IMR-90 (cell line): ENCODE measurements around the gene SH2D4B. TPM values are rescaled to one million over a fixed set of nuclear protein-coding genes. Genes with fewer than 3 reads are reported as not detected.
A peak's percentile ranks its signal among the peaks of the same experiment; 100 is the strongest.

Experiments
- ATAC-seq: fragments of 200-7000 bp; cut with Tn5 transposase; 2 replicates; pipeline ENCODE4 v1.9.1; 2020; ENCODE audit warnings: low read depth, mild to moderate bottlenecking, moderate library complexity
- BruUV-seq: library from RNA; stranded (reverse); fragments of 400-500 nt; replicated peaks from 2 replicates; lab custom pipeline; 2021; lab: Mats Ljungman, UMichigan
- CTCF ChIA-PET: fragments of 300-600 bp; formaldehyde crosslinking; extraction: SDS; loops from one replicate; lab custom pipeline; 2021; ENCODE audit warnings: antibody characterized with exemption; lab: Yijun Ruan, JAX
- POLR2A ChIA-PET: fragments of 300-600 bp; sonication (Branson Sonifier 250); formaldehyde crosslinking; loops from one replicate; lab custom pipeline; 2022; ENCODE audit warnings: antibody characterized with exemption; ENCODE audit not compliant: unreplicated experiment; lab: Charles Lee
- DNase-seq: peaks from one replicate; pipeline ENCODE4 v3.0.0; 2013
- H2AFZ ChIP-seq: replicated peaks from 2 replicates; pipeline ENCODE3; 2013; ENCODE audit warnings: low read length, mild to moderate bottlenecking; ENCODE audit not compliant: poor library complexity
- H2AK5ac ChIP-seq: 2 replicates; pipeline ENCODE4 v1.6.1; 2013; ENCODE audit warnings: low read depth, low read length, inconsistent platforms
- H2AK9ac ChIP-seq: replicated peaks from 2 replicates; pipeline ENCODE3; 2013; ENCODE audit warnings: mild to moderate bottlenecking, low read depth, low read length, moderate library complexity; ENCODE audit not compliant: poor library complexity
- H2BK120ac ChIP-seq: 2 replicates; pipeline ENCODE4 v1.6.1; 2013; ENCODE audit warnings: low read depth, low read length, inconsistent platforms
- H2BK15ac ChIP-seq: 3 replicates; pipeline ENCODE4 v1.6.1; 2013; ENCODE audit warnings: low read depth, low read length, inconsistent platforms
- H2BK20ac ChIP-seq: 2 replicates; pipeline ENCODE4 v1.6.1; 2013; ENCODE audit warnings: low read depth, mild to moderate bottlenecking, inconsistent platforms, low read length, moderate library complexity
- H2BK5ac ChIP-seq: 2 replicates; pipeline ENCODE4 v1.6.1; 2013; ENCODE audit warnings: mild to moderate bottlenecking, low read depth, low read length, inconsistent platforms; ENCODE audit not compliant: poor library complexity, severe bottlenecking
- H3K14ac ChIP-seq: replicated peaks from 2 replicates; pipeline ENCODE4 v1.6.1; 2013; ENCODE audit warnings: low read depth, low read length, inconsistent platforms
- H3K18ac ChIP-seq: 2 replicates; pipeline ENCODE4 v1.6.1; 2013; ENCODE audit warnings: low read depth, low read length, control low read depth
- H3K23ac ChIP-seq: 2 replicates; pipeline ENCODE4 v1.6.1; 2013; ENCODE audit warnings: low read depth, low read length, inconsistent platforms
- H3K27ac ChIP-seq: 2 replicates; pipeline ENCODE4 v1.5.1; 2013; ENCODE audit warnings: mild to moderate bottlenecking, control low read depth, low read length; ENCODE audit not compliant: insufficient read depth
- H3K27me3 ChIP-seq: 2 replicates; pipeline ENCODE4 v1.6.1; 2013; ENCODE audit warnings: low read length; ENCODE audit not compliant: control insufficient read depth, insufficient read depth
- H3K36me3 ChIP-seq: 2 replicates; pipeline ENCODE4 v1.6.1; 2013; ENCODE audit warnings: low read length, mixed read lengths; ENCODE audit not compliant: control insufficient read depth, insufficient read depth
- H3K4ac ChIP-seq: 2 replicates; pipeline ENCODE4 v1.6.1; 2013; ENCODE audit warnings: low read depth, low read length, inconsistent platforms
- H3K4me1 ChIP-seq: 2 replicates; pipeline ENCODE4 v1.6.1; 2013; ENCODE audit warnings: low read length, mixed read lengths; ENCODE audit not compliant: control insufficient read depth, insufficient read depth
- H3K4me2 ChIP-seq: 2 replicates; pipeline ENCODE4 v1.6.1; 2013; ENCODE audit warnings: low read depth, mild to moderate bottlenecking, control low read depth, low read length, moderate library complexity
- H3K4me3 ChIP-seq: 2 replicates; pipeline ENCODE4 v1.5.1; 2013; ENCODE audit warnings: low read depth, mild to moderate bottlenecking, control low read depth, low read length, moderate library complexity; ENCODE audit not compliant: insufficient read depth
- H3K56ac ChIP-seq: 2 replicates; pipeline ENCODE4 v1.6.1; 2013; ENCODE audit warnings: low read length, inconsistent platforms; ENCODE audit not compliant: insufficient read depth; ENCODE audit errors: extremely low read depth
- H3K79me1 ChIP-seq, 2 experiments: 2 replicates each; pipeline ENCODE4 v1.6.1; 2013; ENCODE audit warnings: low read length in 2 of 2, inconsistent platforms in 1 of 2, low read depth in 1 of 2
- H3K9ac ChIP-seq: 2 replicates; pipeline ENCODE4 v1.6.1; 2013; ENCODE audit warnings: low read depth, low read length, control low read depth
- H3K9me1 ChIP-seq: 2 replicates; pipeline ENCODE4 v1.6.1; 2013; ENCODE audit warnings: low read length, inconsistent platforms; ENCODE audit not compliant: insufficient read depth
- H3K9me3 ChIP-seq: 2 replicates; pipeline ENCODE4 v1.6.1; 2013; ENCODE audit warnings: low read length; ENCODE audit not compliant: control insufficient read depth, insufficient read depth
- H4K20me1 ChIP-seq: 2 replicates; pipeline ENCODE4 v1.6.1; 2013; ENCODE audit warnings: low read length, inconsistent platforms; ENCODE audit not compliant: insufficient read depth
- H4K5ac ChIP-seq: 2 replicates; pipeline ENCODE4 v1.6.1; 2013; ENCODE audit warnings: mild to moderate bottlenecking, low read depth, low read length, control low read depth
- H4K8ac ChIP-seq, 2 experiments: 2 replicates each; pipeline ENCODE4 v1.6.1; 2013; ENCODE audit warnings: low read depth in 2 of 2, low read length in 2 of 2, control low read depth in 1 of 2, inconsistent platforms in 1 of 2
- H4K91ac ChIP-seq: 2 replicates; pipeline ENCODE4 v1.6.1; 2013; ENCODE audit warnings: low read depth, low read length, inconsistent platforms; ENCODE audit not compliant: insufficient read depth
- BHLHE40 ChIP-seq: fragments of 150-350 bp; IDR thresholded peaks from 2 replicates; pipeline ENCODE4 v1.6.1; 2016; ENCODE audit warnings: mild to moderate bottlenecking, low read depth, low read length
- CEBPB ChIP-seq: IDR thresholded peaks from 2 replicates; pipeline ENCODE4 v1.6.1; 2012; ENCODE audit warnings: low read depth, low read length, improper control_type of control experiment
- CHD1 ChIP-seq: IDR thresholded peaks from 2 replicates; pipeline ENCODE4 v1.6.1; 2012; ENCODE audit warnings: low read depth, low read length, improper control_type of control experiment
- CTCF ChIP-seq: conservative IDR thresholded peaks from 2 replicates; pipeline ENCODE4 v1.5.1; 2012; ENCODE audit warnings: mild to moderate bottlenecking, low read depth, low read length, improper control_type of control experiment
- ELK1 ChIP-seq: fragments of 150-350 bp; IDR thresholded peaks from 2 replicates; pipeline ENCODE4 v1.6.1; 2016; ENCODE audit warnings: low read depth, mild to moderate bottlenecking, low read length, moderate library complexity, borderline replicate concordance
- FOS ChIP-seq: fragments of 150-350 bp; IDR thresholded peaks from 2 replicates; pipeline ENCODE4 v1.6.1; 2016; ENCODE audit warnings: low read depth, low read length
- MAFK ChIP-seq: IDR thresholded peaks from 2 replicates; pipeline ENCODE4 v1.6.1; 2012; ENCODE audit warnings: low read depth, low read length, improper control_type of control experiment
- MAZ ChIP-seq: IDR thresholded peaks from 2 replicates; pipeline ENCODE4 v1.6.1; 2012; ENCODE audit warnings: low read depth, mild to moderate bottlenecking, low read length, improper control_type of control experiment, moderate library complexity, borderline replicate concordance
- MXI1 ChIP-seq: IDR thresholded peaks from 2 replicates; pipeline ENCODE4 v1.6.1; 2012; ENCODE audit warnings: low read depth, mild to moderate bottlenecking, low read length, moderate library complexity, borderline replicate concordance
- NFE2L2 ChIP-seq: fragments of 150-350 bp; IDR thresholded peaks from 2 replicates; pipeline ENCODE4 v1.6.1; 2016; ENCODE audit warnings: low read depth, mild to moderate bottlenecking, low read length
- RAD21 ChIP-seq: IDR thresholded peaks from 2 replicates; pipeline ENCODE4 v1.6.1; 2012; ENCODE audit warnings: low read length, improper control_type of control experiment
- RCOR1 ChIP-seq: IDR thresholded peaks from 2 replicates; pipeline ENCODE4 v1.6.1; 2012; ENCODE audit warnings: mild to moderate bottlenecking, low read length, improper control_type of control experiment; ENCODE audit not compliant: insufficient replicate concordance
- RFX5 ChIP-seq: IDR thresholded peaks from 2 replicates; pipeline ENCODE4 v1.8.0; 2012; ENCODE audit warnings: low read depth, mild to moderate bottlenecking, low read length, moderate library complexity
- USF2 ChIP-seq: fragments of 150-350 bp; IDR thresholded peaks from 2 replicates; pipeline ENCODE4 v1.6.1; 2017; ENCODE audit warnings: mild to moderate bottlenecking, antibody characterized with exemption, low read length, low read depth
- WGBS, 2 experiments: methylation state at CpG; one replicate each; pipeline versions ENCODE4 v1.1.5 to v1.1.7; 2013; ENCODE audit warnings: missing lambda C conversion rate in 2 of 2; ENCODE audit not compliant: insufficient read length in 1 of 2; ENCODE audit errors: extremely low coverage in 2 of 2; 5-methylcytosine and 5-hydroxymethylcytosine counted together
- dilution Hi-C: fragments of 300-500 bp; cut with HindIII; formaldehyde crosslinking; loops from one replicate; pipeline ENCODE4 v1.14.3; 2018; ENCODE audit warnings: low sequenced_read_pairs; ENCODE audit not compliant: unreplicated experiment
- in situ Hi-C: fragments of 300-500 bp; cut with MboI; formaldehyde crosslinking; loops from 3 replicates; pipeline ENCODE4 v1.14.3; 2019; ENCODE audit warnings: low sequenced_read_pairs, inconsistent platforms, mixed read lengths
- intact Hi-C: fragments of 100-400 bp; cut with micrococcal nuclease; formaldehyde crosslinking; loops from 2 replicates; pipeline ENCODE4 v1.10.0; 2022
- polyA plus RNA-seq, 3 experiments: library from polyadenylated mRNA; depleted of rRNA; stranded (reverse); fragments of >200 nt; gene quantifications; 2 replicates each; pipeline ENCODE4 v1.2.3, GENCODE V29; 2012; ENCODE audit warnings: low replicate concordance in 1 of 3
- total RNA-seq: library from RNA; depleted of rRNA; stranded (reverse); fragments of >200 nt; gene quantifications from 2 replicates; pipeline ENCODE4 v1.2.3, GENCODE V29; 2012

SH2D4B gene
- total and polyA plus RNA-seq, 2 of the 4 experiments (the other 2 are of a cell fraction), result not detected

- no peaks in the 10 kb centered on the region for H3K9me3 ChIP-seq
- H3K9me1 ChIP-seq, result peaks cover 46% of the 10 kb centered on the region
- peaks cover 42% of the 10 kb centered on the region for H3K4me1 ChIP-seq
- H3K4me2 ChIP-seq, result no peak overlapping the region
- H2BK120ac ChIP-seq, result peak overlapping the region; percentile 34; the same call in 1 of the 2 replicates
- DNase-seq, result no peak
- H3K9ac ChIP-seq, result no peak overlapping the region
- peak overlapping the region; percentile 2; the same call in 1 of the 2 replicates for H3K14ac ChIP-seq
- ATAC-seq, result no peak
- H4K20me1 ChIP-seq, result peaks cover 7% of the 10 kb centered on the region
- ChIA-PET CTCF (interaction anchor here (1.9 to 3.5 kb wide), 3 partner anchors 35 to 60 kb away, joined by 6 to 32 read pairs (median 20); no protein-coding TSS in a partner anchor), POLR2A (no interaction called here)
- H4K91ac ChIP-seq, result no peak overlapping the region
- H3K79me1 ChIP-seq, result peaks cover 32 to 82% of the 10 kb centered on the region in 2 experiments
- H2BK15ac ChIP-seq, result no peak overlapping the region
- no peak overlapping the region for H4K5ac ChIP-seq
- H2BK5ac ChIP-seq, result no peak overlapping the region
- no peak overlapping the region for H3K4me3 ChIP-seq
- dilution Hi-C loops, result no loop called here
- peak overlapping the region; percentile 86 for H3K4ac ChIP-seq
- intact Hi-C loops, result loop anchor here (2.0 kb wide), 1 partner anchor 115 kb away; no protein-coding TSS in a partner anchor
- BruUV-seq, result no TSS peak
- H2AK9ac ChIP-seq, result peak overlapping the region; percentile 3
- in situ Hi-C loops, result loop anchor here (5.0 kb wide), 1 partner anchor 47 kb away; no protein-coding TSS in a partner anchor
- 0 out of 2 replicates have a peak overlapping the region, but pooled peaks have one; percentile 1 for H2BK20ac ChIP-seq
- no peaks in the 10 kb centered on the region for H3K27me3 ChIP-seq
- peak overlapping the region; percentile 71 for H3K23ac ChIP-seq
- no peak overlapping the region for H3K18ac ChIP-seq
- peaks cover 4% of the 10 kb centered on the region; the same call in 1 of the 2 replicates for H3K36me3 ChIP-seq
- H3K27ac ChIP-seq, result no peak overlapping the region
- H4K8ac ChIP-seq, result no peak overlapping the region
- H2AK5ac ChIP-seq, result 0 out of 2 replicates have a peak overlapping the region, but pooled peaks have one; percentile 37
- H3K56ac ChIP-seq, result no peak overlapping the region
- no peak overlapping the region for H2AFZ ChIP-seq
- 83% methylated on average over 1 of the region's 7 CpGs; no CpG with 5 or more reads in 1 of the 2 experiments for WGBS, 2 experiments
- TF ChIP-seq NFE2L2, result no peak
- no peak for TF ChIP-seq CHD1
- TF ChIP-seq MAFK, result no peak
- no peak for TF ChIP-seq CEBPB
- no peak for TF ChIP-seq RFX5
- no peak for TF ChIP-seq USF2
- TF ChIP-seq CTCF, result no peak
- TF ChIP-seq RCOR1, result no peak
- TF ChIP-seq ELK1, result no peak
- no peak for TF ChIP-seq RAD21
- TF ChIP-seq FOS, result no peak
- no peak for TF ChIP-seq BHLHE40
- no peak for TF ChIP-seq MAZ
- no peak for TF ChIP-seq MXI1
These were observed 33.4 kb upstream of the SH2D4B start for GRCh38 chr10:80504158-80504811.
